Esophagus squamous epithelium (tissue), 4 donors: ENCODE data around the gene ADAMTS9.

Source experiments
- POLR2A ChIP-seq, 4 donors: fragments of 450-650 bp; IDR thresholded peaks; one replicate each; pipeline ENCODE4 v1.6.1; 2017; ENCODE audit warnings: antibody characterized with exemption in 4 of 4, mild to moderate bottlenecking in 4 of 4, moderate library complexity in 3 of 4
- TF ChIP-seq, protein P1 (sequence below), 6 experiments: fragments of 450-650 bp in 4 of 6; fragments of 200-600 bp in 2 of 6; sonication (generic) in 2 of 6; IDR thresholded peaks; one replicate each; pipeline ENCODE4 v1.5.1; 2016 to 2019; ENCODE audit warnings: antibody characterized with exemption in 6 of 6, mild to moderate bottlenecking in 4 of 6, moderate library complexity in 4 of 6

DNA sequence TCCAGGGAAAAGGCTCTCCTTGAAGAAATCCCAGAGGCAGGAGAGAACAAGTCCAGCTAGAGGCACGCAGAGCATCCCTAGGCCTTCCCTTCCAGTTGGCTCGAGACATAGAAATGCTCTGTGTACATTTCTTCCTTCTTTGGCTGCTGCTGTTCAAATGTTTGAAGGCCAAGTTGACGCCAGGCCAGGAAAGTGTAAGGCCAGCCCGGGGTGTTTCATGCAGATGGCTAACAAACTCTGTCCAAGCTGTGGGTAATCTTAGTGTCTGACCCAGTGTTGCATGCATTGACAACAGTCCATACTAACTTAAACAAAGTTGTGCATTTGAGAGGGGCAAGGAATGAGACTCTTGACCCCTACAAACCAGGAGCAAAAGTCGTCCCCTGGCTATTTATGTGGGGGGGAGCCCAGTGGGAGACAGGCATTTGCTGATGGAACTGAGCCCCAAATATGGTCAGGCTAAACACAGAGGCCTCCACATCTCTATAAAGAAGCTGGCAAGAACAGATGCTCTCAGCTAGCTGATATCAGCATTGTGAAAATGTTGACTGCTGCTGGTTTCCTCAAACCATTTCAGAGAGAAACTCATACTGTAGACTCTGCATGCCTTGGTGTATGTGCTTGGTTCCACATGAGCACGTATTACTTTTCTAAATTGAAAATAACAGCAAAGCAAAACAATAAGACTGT, 139.5 kb downstream of the ADAMTS9 start:
- TF ChIP-seq, protein P1, sequence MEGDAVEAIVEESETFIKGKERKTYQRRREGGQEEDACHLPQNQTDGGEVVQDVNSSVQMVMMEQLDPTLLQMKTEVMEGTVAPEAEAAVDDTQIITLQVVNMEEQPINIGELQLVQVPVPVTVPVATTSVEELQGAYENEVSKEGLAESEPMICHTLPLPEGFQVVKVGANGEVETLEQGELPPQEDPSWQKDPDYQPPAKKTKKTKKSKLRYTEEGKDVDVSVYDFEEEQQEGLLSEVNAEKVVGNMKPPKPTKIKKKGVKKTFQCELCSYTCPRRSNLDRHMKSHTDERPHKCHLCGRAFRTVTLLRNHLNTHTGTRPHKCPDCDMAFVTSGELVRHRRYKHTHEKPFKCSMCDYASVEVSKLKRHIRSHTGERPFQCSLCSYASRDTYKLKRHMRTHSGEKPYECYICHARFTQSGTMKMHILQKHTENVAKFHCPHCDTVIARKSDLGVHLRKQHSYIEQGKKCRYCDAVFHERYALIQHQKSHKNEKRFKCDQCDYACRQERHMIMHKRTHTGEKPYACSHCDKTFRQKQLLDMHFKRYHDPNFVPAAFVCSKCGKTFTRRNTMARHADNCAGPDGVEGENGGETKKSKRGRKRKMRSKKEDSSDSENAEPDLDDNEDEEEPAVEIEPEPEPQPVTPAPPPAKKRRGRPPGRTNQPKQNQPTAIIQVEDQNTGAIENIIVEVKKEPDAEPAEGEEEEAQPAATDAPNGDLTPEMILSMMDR (IDR thresholded peaks at IDR 0.05) = no peak
- no peak for TF ChIP-seq POLR2A (IDR thresholded peaks at IDR 0.05)
